WTC11 (cell line): ENCODE results near the gene HRH3.

Experiments
- ESRRA ChIP-seq: sonication (generic); formaldehyde crosslinking; IDR thresholded peaks from 2 replicates; pipeline ENCODE4 v1.8.1; 2022; ENCODE audit warnings: mild to moderate bottlenecking, missing genetic modification reagents, borderline replicate concordance
- FOXK1 ChIP-seq: sonication (generic); formaldehyde crosslinking; IDR thresholded peaks from 2 replicates; pipeline ENCODE4 v1.8.0; 2022; ENCODE audit warnings: mild to moderate bottlenecking, moderate library complexity, missing genetic modification reagents
- KAT7 ChIP-seq: sonication (generic); formaldehyde crosslinking; IDR thresholded peaks from 2 replicates; pipeline ENCODE4 v1.8.1; 2023; ENCODE audit warnings: missing genetic modification reagents, mild to moderate bottlenecking, borderline replicate concordance
- MAX ChIP-seq: sonication (generic); formaldehyde crosslinking; IDR thresholded peaks from 2 replicates; pipeline ENCODE4 v1.8.0; 2022; ENCODE audit warnings: mild to moderate bottlenecking, missing genetic modification reagents
- NR2C2 ChIP-seq: sonication (generic); formaldehyde crosslinking; IDR thresholded peaks from 2 replicates; pipeline ENCODE4 v1.8.0; 2022; ENCODE audit warnings: mild to moderate bottlenecking, missing genetic modification reagents
- RORB ChIP-seq: fragments of 250-450 bp; sonication (Bioruptor Pico); IDR thresholded peaks from 2 replicates; pipeline ENCODE4 v1.9.0; 2021; ENCODE audit warnings: mild to moderate bottlenecking
- SMAD4 ChIP-seq: sonication (generic); formaldehyde crosslinking; IDR thresholded peaks from 2 replicates; pipeline ENCODE4 v1.8.0; 2022; ENCODE audit warnings: mild to moderate bottlenecking, missing genetic modification reagents
- USF1 ChIP-seq: sonication (generic); formaldehyde crosslinking; IDR thresholded peaks from 2 replicates; pipeline ENCODE4 v1.8.0; 2022; ENCODE audit warnings: mild to moderate bottlenecking, missing genetic modification reagents
- ZNF138 ChIP-seq: sonication (generic); formaldehyde crosslinking; conservative IDR thresholded peaks from 2 replicates; pipeline ENCODE4 v1.8.1; 2022; ENCODE audit warnings: mild to moderate bottlenecking, moderate library complexity, missing genetic modification reagents
- TF ChIP-seq, protein P1 (sequence below): fragments of 200-600 bp; IDR thresholded peaks from 2 replicates; pipeline ENCODE4 v1.8.0; 2022; ENCODE audit warnings: antibody characterized with exemption
- TF ChIP-seq, protein P2 (sequence below): sonication (generic); formaldehyde crosslinking; conservative IDR thresholded peaks from 2 replicates; pipeline ENCODE4 v1.8.1; 2022; ENCODE audit warnings: mild to moderate bottlenecking, missing genetic modification reagents
- TF ChIP-seq, protein P3 (sequence below): sonication (generic); formaldehyde crosslinking; IDR thresholded peaks from 2 replicates; pipeline ENCODE4 v1.8.1; 2023; ENCODE audit warnings: mild to moderate bottlenecking, missing genetic modification reagents, moderate library complexity
- TF ChIP-seq, protein P4 (sequence below): sonication (generic); formaldehyde crosslinking; IDR thresholded peaks from 2 replicates; pipeline ENCODE4 v1.8.0; 2022; ENCODE audit warnings: mild to moderate bottlenecking, missing genetic modification reagents

GRCh38 chr20:62205618-62206387 lies 14.3 kb downstream of the HRH3 start:
- TF ChIP-seq, protein P1, sequence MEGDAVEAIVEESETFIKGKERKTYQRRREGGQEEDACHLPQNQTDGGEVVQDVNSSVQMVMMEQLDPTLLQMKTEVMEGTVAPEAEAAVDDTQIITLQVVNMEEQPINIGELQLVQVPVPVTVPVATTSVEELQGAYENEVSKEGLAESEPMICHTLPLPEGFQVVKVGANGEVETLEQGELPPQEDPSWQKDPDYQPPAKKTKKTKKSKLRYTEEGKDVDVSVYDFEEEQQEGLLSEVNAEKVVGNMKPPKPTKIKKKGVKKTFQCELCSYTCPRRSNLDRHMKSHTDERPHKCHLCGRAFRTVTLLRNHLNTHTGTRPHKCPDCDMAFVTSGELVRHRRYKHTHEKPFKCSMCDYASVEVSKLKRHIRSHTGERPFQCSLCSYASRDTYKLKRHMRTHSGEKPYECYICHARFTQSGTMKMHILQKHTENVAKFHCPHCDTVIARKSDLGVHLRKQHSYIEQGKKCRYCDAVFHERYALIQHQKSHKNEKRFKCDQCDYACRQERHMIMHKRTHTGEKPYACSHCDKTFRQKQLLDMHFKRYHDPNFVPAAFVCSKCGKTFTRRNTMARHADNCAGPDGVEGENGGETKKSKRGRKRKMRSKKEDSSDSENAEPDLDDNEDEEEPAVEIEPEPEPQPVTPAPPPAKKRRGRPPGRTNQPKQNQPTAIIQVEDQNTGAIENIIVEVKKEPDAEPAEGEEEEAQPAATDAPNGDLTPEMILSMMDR: no peak
- TF ChIP-seq NR2C2 (CRISPR knock-in tag) (no peak), FOXK1 (CRISPR knock-in tag) (no peak), USF1 (CRISPR knock-in tag) (no peak), RORB (CRISPR knock-in tag) (no peak), SMAD4 (CRISPR knock-in tag) (no peak), ESRRA (CRISPR knock-in tag) (no peak), ZNF138 (no peak), KAT7 (CRISPR knock-in tag) (no peak), MAX (CRISPR knock-in tag) (no peak)
- TF ChIP-seq, protein P2, sequence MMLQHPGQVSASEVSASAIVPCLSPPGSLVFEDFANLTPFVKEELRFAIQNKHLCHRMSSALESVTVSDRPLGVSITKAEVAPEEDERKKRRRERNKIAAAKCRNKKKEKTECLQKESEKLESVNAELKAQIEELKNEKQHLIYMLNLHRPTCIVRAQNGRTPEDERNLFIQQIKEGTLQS: no peak
- TF ChIP-seq, protein P3, sequence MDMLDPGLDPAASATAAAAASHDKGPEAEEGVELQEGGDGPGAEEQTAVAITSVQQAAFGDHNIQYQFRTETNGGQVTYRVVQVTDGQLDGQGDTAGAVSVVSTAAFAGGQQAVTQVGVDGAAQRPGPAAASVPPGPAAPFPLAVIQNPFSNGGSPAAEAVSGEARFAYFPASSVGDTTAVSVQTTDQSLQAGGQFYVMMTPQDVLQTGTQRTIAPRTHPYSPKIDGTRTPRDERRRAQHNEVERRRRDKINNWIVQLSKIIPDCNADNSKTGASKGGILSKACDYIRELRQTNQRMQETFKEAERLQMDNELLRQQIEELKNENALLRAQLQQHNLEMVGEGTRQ (CRISPR knock-in tag): no peak
- TF ChIP-seq, protein P4, sequence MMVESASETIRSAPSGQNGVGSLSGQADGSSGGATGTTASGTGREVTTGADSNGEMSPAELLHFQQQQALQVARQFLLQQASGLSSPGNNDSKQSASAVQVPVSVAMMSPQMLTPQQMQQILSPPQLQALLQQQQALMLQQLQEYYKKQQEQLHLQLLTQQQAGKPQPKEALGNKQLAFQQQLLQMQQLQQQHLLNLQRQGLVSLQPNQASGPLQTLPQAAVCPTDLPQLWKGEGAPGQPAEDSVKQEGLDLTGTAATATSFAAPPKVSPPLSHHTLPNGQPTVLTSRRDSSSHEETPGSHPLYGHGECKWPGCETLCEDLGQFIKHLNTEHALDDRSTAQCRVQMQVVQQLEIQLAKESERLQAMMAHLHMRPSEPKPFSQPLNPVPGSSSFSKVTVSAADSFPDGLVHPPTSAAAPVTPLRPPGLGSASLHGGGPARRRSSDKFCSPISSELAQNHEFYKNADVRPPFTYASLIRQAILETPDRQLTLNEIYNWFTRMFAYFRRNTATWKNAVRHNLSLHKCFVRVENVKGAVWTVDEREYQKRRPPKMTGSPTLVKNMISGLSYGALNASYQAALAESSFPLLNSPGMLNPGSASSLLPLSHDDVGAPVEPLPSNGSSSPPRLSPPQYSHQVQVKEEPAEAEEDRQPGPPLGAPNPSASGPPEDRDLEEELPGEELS (CRISPR knock-in tag): no peak
